Choroid plexus epithelial cell (primary cell): ENCODE measurements around the gene ANAPC1.

Source experiments
- DNase-seq: peaks from one replicate; pipeline ENCODE4 v3.0.0-alpha.2; 2010; ENCODE audit warnings: low read depth
- H3K4me3 ChIP-seq: 2 replicates; pipeline ENCODE4 v1.5.1; 2011; ENCODE audit warnings: low read depth, mild to moderate bottlenecking, control low read depth, low read length, moderate library complexity
- CTCF ChIP-seq: conservative IDR thresholded peaks from 2 replicates; pipeline ENCODE4 v1.5.1; 2011; ENCODE audit warnings: low read depth, mild to moderate bottlenecking, control low read depth, inconsistent platforms, low read length, moderate library complexity

The ANAPC1 gene

GRCh38 chr2:111904726-111905474, 20.9 kb upstream of the ANAPC1 start:
- no peak for TF ChIP-seq CTCF
- DNase-seq = no peak
- H3K4me3 ChIP-seq = no peak overlapping the region

- DNase-seq = no peak
- TF ChIP-seq CTCF = no peak
- no peak overlapping the region for H3K4me3 ChIP-seq
Measured at GRCh38 chr2:111903930-111904439, 20.0 kb upstream of the ANAPC1 start.

GRCh38 chr2:111903516-111903915, 19.5 kb upstream of the ANAPC1 start:
- DNase-seq = no peak
- no peak overlapping the region for H3K4me3 ChIP-seq
- no peak for TF ChIP-seq CTCF

GRCh38 chr2:111900859-111901258, 16.9 kb upstream of the ANAPC1 start:
- peak; percentile 62 for DNase-seq
- no peak overlapping the region for H3K4me3 ChIP-seq
- peak; percentile 58 for TF ChIP-seq CTCF

- DNase-seq = no peak
- TF ChIP-seq CTCF = no peak
- H3K4me3 ChIP-seq = peak overlapping the region; percentile 64
Measured at GRCh38 chr2:111898703-111899514, 14.9 kb upstream of the ANAPC1 start.

GRCh38 chr2:111897924-111898702, 14.1 kb upstream of the ANAPC1 start, which contains the start of gene MERTK:
TSS of gene MERTK (plus strand) at chr2:111898607. CDS start at chr2:111898736, 129 bp downstream.
- peak; percentile 47 for DNase-seq
- H3K4me3 ChIP-seq = peak within 1 kb of the TSS; percentile 64
- TF ChIP-seq CTCF = peak; percentile 49
